Pancreas (tissue), 10 donors: Measurements from ENCODE around the gene NT5C3A. TPM values are rescaled to one million over a fixed set of nuclear protein-coding genes. Genes with fewer than 3 reads are reported as not detected.
"Not testable (repeated sequence)": the region's sequence is repeated elsewhere in the genome, so short reads cannot be mapped to it uniquely, and the experiment has no call there.

Experiments used
- ATAC-seq, 4 donors: fragments of 200-7000 bp; cut with Tn5 transposase; one replicate each; pipeline versions ENCODE4 v1.8.0 to v1.9.1; 2020; ENCODE audit warnings: mild to moderate bottlenecking in 4 of 4, moderate library complexity in 4 of 4
- DNase-seq, 6 donors: peaks; one replicate each; pipeline ENCODE4 v3.0.0-alpha.2; 2020
- FAIRE-seq: peaks from 2 replicates; lab custom pipeline; 2012; peaks lifted over from hg19 to GRCh38; lab: Jason Lieb, UNC
- H3K27ac ChIP-seq, 4 donors: fragments of 200-600 bp; sonication (generic); 1 replicate in 3 of 4; 2 replicates in 1 of 4; pipeline versions ENCODE4 v1.5.0 to v1.8.0; 2020
- H3K27me3 ChIP-seq, 4 donors: fragments of 200-600 bp; one replicate each; pipeline ENCODE4 v1.8.0; 2021
- H3K36me3 ChIP-seq, 3 donors: fragments of 200-600 bp; sonication (generic) in 1 of 3; one replicate each; pipeline versions ENCODE4 v1.5.0 to v1.8.0; 2020 to 2021
- H3K4me1 ChIP-seq, 3 donors: fragments of 200-600 bp; one replicate each; pipeline ENCODE4 v1.8.0; 2021
- H3K4me3 ChIP-seq, 4 donors: fragments of 200-600 bp; sonication (generic) in 2 of 4; one replicate each; pipeline versions ENCODE4 v1.5.0 to v1.8.0; 2020 to 2021
- H3K9me3 ChIP-seq, 4 donors: fragments of 200-600 bp; one replicate each; pipeline ENCODE4 v1.8.0; 2021
- WGBS, 2 donors: extraction: QIAGEN DNeasy Blood & Tissue Kit; methylation state at CpG; one replicate each; pipeline ENCODE4 v1.1.7; 2013; 5-methylcytosine and 5-hydroxymethylcytosine counted together
- intact Hi-C, 3 donors: fragments of 100-400 bp; cut with DNase I; formaldehyde crosslinking; loops; one replicate each; pipeline versions ENCODE4 v1.11.1 to v1.14.2; 2022
- polyA plus RNA-seq, 2 donors: library from polyadenylated mRNA; stranded (reverse); fragments of 200-250 nt; gene quantifications; one replicate each; pipeline ENCODE4 v1.2.3, GENCODE V29; 2013
- total RNA-seq, 6 donors: library from RNA; stranded (reverse); fragmentation: NEBNext Ultra II Directional in 4 of 6; extraction: Animal tissue kit (Norgen Biotek cat#: 25700) in 4 of 6; gene quantifications; one replicate each; pipeline versions ENCODE4 v1.2.1 to v1.2.4, GENCODE V29; 2021 to 2023
- TF ChIP-seq, protein P1 (sequence below), 4 donors: fragments of 200-600 bp; sonication (generic) in 3 of 4; IDR thresholded peaks; one replicate each; pipeline versions ENCODE4 v1.5.0 to v1.8.0; 2021; ENCODE audit warnings: antibody characterized with exemption in 4 of 4
- donor health status: healthy with polysubstance abuse.
- donor health status: DM: no; HTN: no; CAD: no; lungs with moderate emphysema.
- donor health status: DM: no; HTN: no; CAD: no.
- donor health status: control.
- donor health status: control.
- donor health status: Bipolar disorder and iron deficiency.
- donor health status: DM: yes; HTN: yes; CAD: no.
- donor health status: DM: no; HTN: no; CAD: no.
- donor health status: DM: no; HTN: no; CAD: no.
- donor health status: DM: yes; HTN: yes; CAD: no.

Gene NT5C3A
- total and polyA plus RNA-seq, 8 donors: 13.8 to 30.3 (median 24.6) TPM

DNA sequence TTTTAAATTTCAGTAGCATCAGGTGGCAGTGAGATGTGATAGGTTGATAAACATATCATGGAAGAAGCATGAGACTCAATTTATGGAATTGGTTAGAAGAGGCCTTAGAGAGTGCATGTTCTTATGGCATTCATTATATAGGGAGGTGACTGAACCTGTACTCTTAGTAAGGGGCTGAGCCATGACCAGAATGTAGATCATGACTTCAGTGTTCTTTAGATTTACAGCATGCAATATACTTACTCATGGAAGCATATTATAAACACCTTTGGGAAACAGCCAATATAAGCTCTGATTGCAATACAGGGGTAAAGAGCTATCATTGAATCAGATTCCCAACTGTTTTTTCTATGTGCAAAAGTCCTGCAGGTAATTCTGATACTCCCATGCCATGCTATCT, 50.2 kb downstream of the NT5C3A start:
- FAIRE-seq (no peak), DNase-seq (no peak), ATAC-seq (no peak)
- intact Hi-C loops: no loop called here
- H3K27ac ChIP-seq: no peak overlapping the region
- no peak overlapping the region for H3K4me3 ChIP-seq
- TF ChIP-seq, protein P1, sequence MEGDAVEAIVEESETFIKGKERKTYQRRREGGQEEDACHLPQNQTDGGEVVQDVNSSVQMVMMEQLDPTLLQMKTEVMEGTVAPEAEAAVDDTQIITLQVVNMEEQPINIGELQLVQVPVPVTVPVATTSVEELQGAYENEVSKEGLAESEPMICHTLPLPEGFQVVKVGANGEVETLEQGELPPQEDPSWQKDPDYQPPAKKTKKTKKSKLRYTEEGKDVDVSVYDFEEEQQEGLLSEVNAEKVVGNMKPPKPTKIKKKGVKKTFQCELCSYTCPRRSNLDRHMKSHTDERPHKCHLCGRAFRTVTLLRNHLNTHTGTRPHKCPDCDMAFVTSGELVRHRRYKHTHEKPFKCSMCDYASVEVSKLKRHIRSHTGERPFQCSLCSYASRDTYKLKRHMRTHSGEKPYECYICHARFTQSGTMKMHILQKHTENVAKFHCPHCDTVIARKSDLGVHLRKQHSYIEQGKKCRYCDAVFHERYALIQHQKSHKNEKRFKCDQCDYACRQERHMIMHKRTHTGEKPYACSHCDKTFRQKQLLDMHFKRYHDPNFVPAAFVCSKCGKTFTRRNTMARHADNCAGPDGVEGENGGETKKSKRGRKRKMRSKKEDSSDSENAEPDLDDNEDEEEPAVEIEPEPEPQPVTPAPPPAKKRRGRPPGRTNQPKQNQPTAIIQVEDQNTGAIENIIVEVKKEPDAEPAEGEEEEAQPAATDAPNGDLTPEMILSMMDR (IDR thresholded peaks at IDR 0.05): no peak
- no peaks in the 10 kb centered on the region for H3K27me3 ChIP-seq
- peaks cover 0 to 13% (median 0%) of the 10 kb centered on the region in 3 donors for H3K36me3 ChIP-seq
- no peaks in the 10 kb centered on the region for H3K4me1 ChIP-seq
- no peaks in the 10 kb centered on the region for H3K9me3 ChIP-seq

DNA sequence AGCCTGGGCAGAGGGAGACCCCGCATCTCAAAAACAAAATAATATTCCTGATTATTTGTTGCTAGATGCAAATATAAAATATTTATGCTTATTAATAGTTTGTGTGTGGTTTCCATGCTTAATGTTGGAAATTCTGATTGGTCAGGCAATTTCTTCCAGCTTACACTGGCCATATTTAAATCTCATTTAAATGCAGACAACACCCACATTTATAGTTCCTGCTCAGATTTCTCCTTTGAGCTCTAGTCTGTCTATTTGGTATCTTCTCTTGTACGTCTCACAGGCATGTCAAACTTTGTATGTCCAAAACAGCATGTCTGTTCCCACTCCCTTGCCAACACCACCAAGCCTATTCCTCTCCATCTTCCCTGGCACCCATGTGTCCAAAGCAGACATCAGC, 52.8 kb downstream of the NT5C3A start:
- WGBS, 2 donors: 92 to 95% methylated on average over 2 of the region's 2 CpGs
- no peak for DNase-seq
- TF ChIP-seq, protein P1 (IDR thresholded peaks at IDR 0.05): no peak
- intact Hi-C loops: no loop called here
- H3K9me3 ChIP-seq: no peaks in the 10 kb centered on the region
- ATAC-seq: no peak
- H3K36me3 ChIP-seq: no peaks in the 10 kb centered on the region
- H3K27ac ChIP-seq: no peak overlapping the region
- H3K4me1 ChIP-seq: no peaks in the 10 kb centered on the region
- FAIRE-seq: no peak
- H3K27me3 ChIP-seq: no peaks in the 10 kb centered on the region
- no peak overlapping the region for H3K4me3 ChIP-seq

- WGBS, 2 donors: 97 to 99% methylated on average over 4 of the region's 4 CpGs
- DNase-seq, H3K4me3 ChIP-seq, H3K27me3 ChIP-seq, intact Hi-C loops, H3K27ac ChIP-seq, ATAC-seq, H3K36me3 ChIP-seq, FAIRE-seq, H3K4me1 ChIP-seq, H3K9me3 ChIP-seq: not testable (repeated sequence)
These were observed 56.9 kb downstream of the NT5C3A start for GRCh38 chr7:33005690-33006089.

DNA sequence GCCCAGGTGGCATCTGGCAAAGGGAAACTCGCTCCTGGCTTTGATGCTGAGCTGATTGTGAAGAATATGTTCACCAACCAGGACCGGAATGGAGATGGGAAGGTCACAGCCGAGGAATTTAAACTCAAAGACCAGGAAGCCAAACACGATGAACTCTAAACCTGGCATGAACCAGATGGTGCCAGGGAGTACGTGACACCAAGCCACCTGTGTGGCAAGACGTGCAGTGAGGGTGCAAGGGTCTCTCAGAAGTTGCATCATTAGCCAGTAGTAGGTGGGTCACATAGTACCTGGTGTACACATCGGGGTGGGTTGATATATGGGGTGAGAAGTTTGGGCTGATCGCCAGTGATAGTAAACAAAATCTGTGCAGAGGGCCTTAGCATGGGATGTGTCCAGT, 57.4 kb downstream of the NT5C3A start:
- H3K36me3 ChIP-seq, H3K4me1 ChIP-seq, H3K27ac ChIP-seq, H3K9me3 ChIP-seq, H3K4me3 ChIP-seq, ATAC-seq, FAIRE-seq, H3K27me3 ChIP-seq, DNase-seq, intact Hi-C loops: not testable (repeated sequence)
- 89 to 92% methylated on average over 7 to 8 of the region's 8 CpGs for WGBS, 2 donors

GRCh38 chr7:33004104-33004616, 58.4 kb downstream of the NT5C3A start:
- intact Hi-C loops, H3K27ac ChIP-seq, H3K9me3 ChIP-seq, H3K4me3 ChIP-seq, FAIRE-seq, H3K4me1 ChIP-seq, ATAC-seq, H3K36me3 ChIP-seq, H3K27me3 ChIP-seq: not testable (repeated sequence)
- peak in 1 of 6 donors; percentile 44 for DNase-seq
- WGBS, 2 donors: 91 to 93% methylated on average over 10 of the region's 10 CpGs

- DNase-seq, H3K4me1 ChIP-seq, H3K9me3 ChIP-seq, H3K4me3 ChIP-seq, H3K27me3 ChIP-seq, FAIRE-seq, H3K36me3 ChIP-seq, intact Hi-C loops: not testable (repeated sequence)
- peak overlapping the region in 1 of 4 donors; percentile 11 for H3K27ac ChIP-seq
- peak in 1 of 4 donors; percentile 3 for ATAC-seq
These were observed 59.5 kb downstream of the NT5C3A start for GRCh38 chr7:33003111-33003510.

DNA sequence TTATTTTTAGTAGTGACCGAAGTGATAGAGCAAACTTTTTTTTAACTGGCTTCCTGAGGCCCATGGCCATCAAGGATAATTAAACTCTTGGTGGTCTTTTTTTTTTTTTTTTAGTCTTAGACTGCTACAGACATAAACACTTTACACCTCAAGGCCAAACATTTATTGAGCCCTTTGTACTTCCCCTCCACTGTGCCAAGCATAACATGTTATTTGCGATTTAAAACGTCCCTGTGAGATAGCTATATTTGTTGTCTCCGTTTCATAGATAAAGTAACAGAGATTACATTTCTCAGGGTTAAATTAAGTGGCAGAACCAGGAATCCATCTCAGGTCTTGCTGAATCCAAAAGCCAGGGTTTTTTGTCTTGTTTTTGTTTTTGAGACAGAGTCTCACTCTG, 63.2 kb downstream of the NT5C3A start:
- H3K27me3 ChIP-seq, H3K9me3 ChIP-seq, intact Hi-C loops, H3K4me3 ChIP-seq, H3K36me3 ChIP-seq, FAIRE-seq: not testable (repeated sequence)
- H3K4me1 ChIP-seq: peaks cover 4 to 12% (median 5%) of the 10 kb centered on the region in 3 donors
- 14 to 15% methylated on average over 4 of the region's 4 CpGs for WGBS, 2 donors
- ATAC-seq (peak; percentile 73 to 76 (median 75)), DNase-seq (peak in 2 of 6 donors; percentile 21 to 39)
- peak overlapping the region in 3 of 4 donors; percentile 55 to 90 (median 74) for H3K27ac ChIP-seq

- H3K27me3 ChIP-seq, H3K36me3 ChIP-seq, intact Hi-C loops, H3K9me3 ChIP-seq: not testable (repeated sequence)
- DNase-seq: peak in 4 of 6 donors; percentile 50 to 73 (median 56)
- Histone ChIP-seq H3K4me3 (peak overlapping the region in 1 of 4 donors; percentile 23), H3K27ac (peak overlapping the region; percentile 51 to 90 (median 64)), H3K4me1 (peaks cover 4 to 12% (median 5%) of the 10 kb centered on the region in 3 donors)
- FAIRE-seq: peak; percentile 17
- peak; percentile 78 to 87 (median 84) for ATAC-seq
- WGBS, 2 donors: 9 to 10% methylated on average over 14 of the region's 14 CpGs
These were observed 64.0 kb downstream of the NT5C3A start for GRCh38 chr7:32998361-32999171.

DNA sequence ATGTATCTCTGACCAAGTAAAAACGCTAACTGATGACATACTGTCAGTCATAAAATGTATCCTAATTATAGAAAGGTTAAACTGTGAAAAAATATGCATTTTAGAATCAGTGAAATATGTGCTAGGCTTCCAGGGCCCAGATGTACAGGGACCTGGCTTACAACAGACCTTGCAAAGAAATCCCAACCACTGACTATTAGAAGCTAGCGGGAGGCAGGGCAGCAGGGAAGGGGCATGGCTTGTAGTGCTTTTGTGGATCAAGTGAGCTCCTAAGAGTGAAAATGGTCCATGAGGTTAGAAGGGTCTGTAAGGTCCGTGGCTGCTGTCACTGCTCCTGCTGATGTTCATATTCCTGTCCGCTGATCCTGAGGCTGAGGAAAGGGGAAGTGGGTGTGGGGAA, 64.6 kb downstream of the NT5C3A start:
- WGBS, 2 donors: 44 to 57% methylated on average over 2 to 3 of the region's 4 CpGs
- Histone ChIP-seq H3K4me3 (peak overlapping the region in 1 of 4 donors; percentile 23), H3K27ac (peak overlapping the region; percentile 51 to 90 (median 64)), H3K4me1 (peaks cover 4 to 12% (median 5%) of the 10 kb centered on the region in 3 donors)
- H3K27me3 ChIP-seq, intact Hi-C loops, H3K36me3 ChIP-seq, FAIRE-seq, H3K9me3 ChIP-seq, DNase-seq: not testable (repeated sequence)
- peak; percentile 10 to 29 (median 22) for ATAC-seq

GRCh38 chr7:32992750-32993149, 69.8 kb downstream of the NT5C3A start:
- intact Hi-C loops, H3K4me1 ChIP-seq, H3K9me3 ChIP-seq, H3K36me3 ChIP-seq, H3K27ac ChIP-seq, H3K4me3 ChIP-seq, DNase-seq, H3K27me3 ChIP-seq: not testable (repeated sequence)
- peak in 3 of 4 donors; percentile 76 to 87 (median 84) for ATAC-seq
- WGBS, 2 donors: 77% methylated on average over 6 of the region's 6 CpGs
- peak; percentile 26 for FAIRE-seq
